Ovary (tissue), 9 donors: ENCODE results near the gene KCNH6. TPM values are rescaled to one million over a fixed set of nuclear protein-coding genes. Genes with fewer than 3 reads are reported as not detected.

ENCODE experiments used
- DNase-seq, 5 donors: peaks; one replicate each; pipeline ENCODE4 v3.0.0-alpha.2; 2019 to 2020
- H3K27ac ChIP-seq, 2 donors: fragments of 200-600 bp; one replicate each; pipeline versions ENCODE4 v1.5.1 to v1.8.0; 2019 to 2022
- H3K27me3 ChIP-seq: fragments of 200-600 bp; one replicate; pipeline ENCODE4 v1.8.0; 2022
- H3K36me3 ChIP-seq: fragments of 200-600 bp; sonication (generic); one replicate; pipeline ENCODE4 v1.5.1; 2019
- H3K4me1 ChIP-seq: one replicate; pipeline ENCODE4 v1.8.1; 2013; ENCODE audit warnings: mild to moderate bottlenecking, moderate library complexity; ENCODE audit not compliant: insufficient read depth
- H3K4me3 ChIP-seq: fragments of 200-600 bp; sonication (generic); one replicate; pipeline ENCODE4 v1.5.1; 2017
- H3K9me3 ChIP-seq, 2 donors: fragments of 200-600 bp in 1 of 2; sonication (generic) in 1 of 2; one replicate each; pipeline versions ENCODE4 v1.5.1 to v1.8.1; 2013 to 2019; ENCODE audit warnings: mild to moderate bottlenecking in 1 of 2, moderate library complexity in 1 of 2
- CTCF ChIP-seq, 3 donors: fragments of 450-650 bp in 2 of 3; fragments of 200-600 bp in 1 of 3; IDR thresholded peaks; one replicate each; pipeline versions ENCODE4 v1.5.1 to v1.8.0; 2016 to 2022; ENCODE audit warnings: antibody characterized with exemption in 3 of 3, mild to moderate bottlenecking in 1 of 3
- EP300 ChIP-seq: sonication (generic); formaldehyde crosslinking; IDR thresholded peaks from one replicate; pipeline ENCODE4 v1.6.1; 2017; ENCODE audit warnings: antibody characterized with exemption
- POLR2A ChIP-seq: fragments of 450-650 bp; IDR thresholded peaks from one replicate; pipeline ENCODE4 v1.6.1; 2017; ENCODE audit warnings: antibody characterized with exemption, mild to moderate bottlenecking, moderate library complexity
- WGBS, 3 donors: extraction: QIAGEN DNeasy Blood & Tissue Kit in 1 of 3; methylation state at CpG; one replicate each; pipeline versions ENCODE4 v1.1.5 to v1.1.7; 2013 to 2017; 5-methylcytosine and 5-hydroxymethylcytosine counted together
- intact Hi-C, 4 donors: fragments of 100-400 bp; cut with DNase I; formaldehyde crosslinking; loops; one replicate each; pipeline versions ENCODE4 v1.11.0 to v1.15.1; 2022 to 2023
- polyA plus RNA-seq, 2 donors: library from polyadenylated mRNA; stranded (reverse); fragments of 200-250 nt in 1 of 2; fragments of 350-450 nt in 1 of 2; fragmentation: Illumina TruSeq in 1 of 2; extraction: RNeasy Lipid Tissue Mini Kit (QIAGEN cat#74804) in 1 of 2; gene quantifications; one replicate each; pipeline ENCODE4 v1.2.3, GENCODE V29; 2013 to 2014
- total RNA-seq, 7 donors: library from RNA; depleted of rRNA in 2 of 7; stranded (reverse); fragments of >200 nt in 2 of 7; fragmentation: NEBNext Ultra II Directional in 3 of 7; extraction: Animal tissue kit (Norgen Biotek cat#: 25700) in 3 of 7; gene quantifications; one replicate each; pipeline versions ENCODE4 v1.1.0 to v1.2.4, GENCODE V29; 2016 to 2023
- donor health status: DM: no; HTN: no; CAD: no; lungs with moderate emphysema.
- donor health status: DM: no; HTN: no; CAD: no.
- donor health status: Bipolar disorder and iron deficiency.
- donor health status: DM: yes; HTN: yes; CAD: no.
- donor health status: DM: no; HTN: no; CAD: no.
- donor health status: DM: yes; HTN: yes; CAD: no.

KCNH6 gene
- total and polyA plus RNA-seq, 9 donors: 0.36 TPM; not detected in 8

- DNase-seq: no peak
- Histone ChIP-seq H3K36me3 (no peaks in the 10 kb centered on the region), H3K9me3 (no peaks in the 10 kb centered on the region), H3K4me1 (peaks cover 2% of the 10 kb centered on the region), H3K27ac (no peak overlapping the region), H3K27me3 (no peaks in the 10 kb centered on the region), H3K4me3 (no peak overlapping the region)
- WGBS, 3 donors: 50 to 56% (median 53%) methylated on average over 14 of the region's 14 CpGs
- intact Hi-C loops: no loop called here
- TF ChIP-seq CTCF (IDR thresholded peaks at IDR 0.05): no peak
- TF ChIP-seq POLR2A: no peak
- TF ChIP-seq EP300: no peak
Observed at GRCh38 chr17:63500543-63501390, 22.4 kb upstream of the KCNH6 start.

- no peak overlapping the region for H3K27ac ChIP-seq
- H3K4me3 ChIP-seq: no peak overlapping the region
- H3K27me3 ChIP-seq: no peaks in the 10 kb centered on the region
- 67 to 77% (median 71%) methylated on average over 8 of the region's 8 CpGs for WGBS, 3 donors
- no peak for DNase-seq
- TF ChIP-seq POLR2A (no peak), EP300 (no peak), CTCF (IDR thresholded peaks at IDR 0.05) (no peak)
- H3K9me3 ChIP-seq: no peaks in the 10 kb centered on the region
- intact Hi-C loops: no loop called here
- H3K4me1 ChIP-seq: no peaks in the 10 kb centered on the region
- H3K36me3 ChIP-seq: no peaks in the 10 kb centered on the region
Observed at GRCh38 chr17:63503341-63503705, 19.8 kb upstream of the KCNH6 start.

GRCh38 chr17:63504261-63504660, 18.9 kb upstream of the KCNH6 start:
- Histone ChIP-seq H3K36me3 (no peaks in the 10 kb centered on the region), H3K4me1 (no peaks in the 10 kb centered on the region), H3K27me3 (no peaks in the 10 kb centered on the region), H3K27ac (no peak overlapping the region), H3K4me3 (no peak overlapping the region), H3K9me3 (no peaks in the 10 kb centered on the region)
- no peak for DNase-seq
- no peak for TF ChIP-seq CTCF (IDR thresholded peaks at IDR 0.05)
- TF ChIP-seq POLR2A: no peak
- TF ChIP-seq EP300: no peak
- intact Hi-C loops: no loop called here

- no peak overlapping the region for H3K4me3 ChIP-seq
- H3K27me3 ChIP-seq: no peaks in the 10 kb centered on the region
- no peaks in the 10 kb centered on the region for H3K9me3 ChIP-seq
- no peaks in the 10 kb centered on the region for H3K36me3 ChIP-seq
- H3K4me1 ChIP-seq: no peaks in the 10 kb centered on the region
- DNase-seq: no peak
- H3K27ac ChIP-seq: no peak overlapping the region
- 76 to 86% (median 81%) methylated on average over 9 of the region's 9 CpGs for WGBS, 3 donors
- TF ChIP-seq CTCF (IDR thresholded peaks at IDR 0.05): no peak
- TF ChIP-seq EP300: no peak
- no peak for TF ChIP-seq POLR2A
- intact Hi-C loops: no loop called here
Observed at GRCh38 chr17:63505341-63505740, 17.8 kb upstream of the KCNH6 start.
